H1 (cell line): ENCODE results near the gene CYBA. TPM values are rescaled to one million over a fixed set of nuclear protein-coding genes. Genes with fewer than 3 reads are reported as not detected.

Experiments
- CTCF ChIA-PET: fragments of 300-600 bp; sonication (Branson Sonifier 250); formaldehyde crosslinking; loops from one replicate; lab custom pipeline; 2021; ENCODE audit not compliant: partially characterized antibody; lab: Charles Lee
- POLR2A ChIA-PET: fragments of 300-600 bp; sonication (Branson Sonifier 250); formaldehyde crosslinking; loops from one replicate; lab custom pipeline; 2021; ENCODE audit warnings: inconsistent platforms; ENCODE audit not compliant: partially characterized antibody; lab: Charles Lee
- DNase-seq, 2 experiments: peaks; one replicate each; pipeline versions ENCODE4 v3.0.0 to v3.0.0-alpha.2; 2010 to 2022; ENCODE audit warnings: low spot score in 2 of 2, low read depth in 1 of 2, mixed read lengths in 1 of 2
- FAIRE-seq: peaks from 2 replicates; lab custom pipeline; 2011; peaks lifted over from hg19 to GRCh38; lab: Jason Lieb, UNC
- H2AFZ ChIP-seq: 2 replicates; pipeline ENCODE4 v1.8.1; 2012; ENCODE audit warnings: low read length, inconsistent platforms
- H2AK5ac ChIP-seq: 2 replicates; pipeline ENCODE4 v1.6.1; 2013; ENCODE audit warnings: low read depth, low read length
- H2BK120ac ChIP-seq: replicated peaks from 2 replicates; pipeline ENCODE3; 2013; ENCODE audit warnings: low read depth, low read length, inconsistent platforms
- H2BK12ac ChIP-seq: 2 replicates; pipeline ENCODE4 v1.6.1; 2013; ENCODE audit warnings: low read depth, low read length
- H2BK15ac ChIP-seq: 2 replicates; pipeline ENCODE4 v1.6.1; 2013; ENCODE audit warnings: low read length
- H2BK20ac ChIP-seq: 2 replicates; pipeline ENCODE4 v1.6.1; 2013; ENCODE audit warnings: low read length
- H2BK5ac ChIP-seq: 2 replicates; pipeline ENCODE4 v1.6.1; 2013; ENCODE audit warnings: low read depth, low read length
- H3K14ac ChIP-seq: 2 replicates; pipeline ENCODE4 v1.6.1; 2013; ENCODE audit warnings: inconsistent platforms; ENCODE audit not compliant: insufficient read length
- H3K18ac ChIP-seq: 2 replicates; pipeline ENCODE4 v1.6.1; 2013; ENCODE audit warnings: low read length; ENCODE audit errors: extremely low read depth
- H3K23ac ChIP-seq: 2 replicates; pipeline ENCODE4 v1.6.1; 2013; ENCODE audit warnings: inconsistent platforms; ENCODE audit not compliant: insufficient read length
- H3K23me2 ChIP-seq: 2 replicates; pipeline ENCODE4 v1.6.1; 2013; ENCODE audit warnings: low read depth, low read length
- H3K27ac ChIP-seq: 2 replicates; pipeline ENCODE4 v1.6.1; 2011; ENCODE audit warnings: low read depth, low read length, inconsistent platforms
- H3K27me3 ChIP-seq, 4 experiments: replicated peaks in 1 of 4; 1 replicate in 1 of 4; 2 replicates in 3 of 4; pipeline versions ENCODE4 v1.6.1 to v1.8.1; 2011 to 2013; ENCODE audit warnings: low read length in 3 of 4, mild to moderate bottlenecking in 3 of 4, inconsistent platforms in 2 of 4, mixed read lengths in 2 of 4, moderate library complexity in 1 of 4; ENCODE audit not compliant: control insufficient read depth in 3 of 4, insufficient read depth in 3 of 4; ENCODE audit errors: extremely low read depth in 1 of 4
- H3K36me3 ChIP-seq, 4 experiments: 2 replicates each; pipeline versions ENCODE4 v1.6.1 to v1.8.1; 2011 to 2013; ENCODE audit warnings: mild to moderate bottlenecking in 4 of 4, low read length in 3 of 4, moderate library complexity in 2 of 4, control low read depth in 1 of 4, inconsistent platforms in 1 of 4; ENCODE audit not compliant: insufficient read depth in 4 of 4, control insufficient read depth in 2 of 4
- H3K4ac ChIP-seq: replicated peaks from 2 replicates; pipeline ENCODE3; 2013; ENCODE audit warnings: low read length, low read depth, mixed read lengths, inconsistent platforms; ENCODE audit not compliant: insufficient read length
- H3K4me1 ChIP-seq, 4 experiments: replicated peaks in 1 of 4; 1 replicate in 1 of 4; 2 replicates in 3 of 4; pipeline versions ENCODE4 v1.6.1 to v1.8.1; 2011 to 2013; ENCODE audit warnings: low read length in 3 of 4, inconsistent platforms in 2 of 4, mixed read lengths in 1 of 4; ENCODE audit not compliant: insufficient read depth in 4 of 4, control insufficient read depth in 3 of 4
- H3K4me2 ChIP-seq, 2 experiments: 2 replicates each; pipeline versions ENCODE4 v1.6.1 to v1.8.1; 2011 to 2013; ENCODE audit warnings: low read depth in 2 of 2, low read length in 2 of 2, control low read depth in 1 of 2, inconsistent platforms in 1 of 2, mild to moderate bottlenecking in 1 of 2; ENCODE audit not compliant: insufficient read depth in 1 of 2
- H3K4me3 ChIP-seq, 4 experiments: fragments of 200-600, 300-600 bp in 1 of 4; sonication (generic), shearing (Covaris generic), sonication (Bioruptor Twin) in 1 of 4; 2 replicates each; pipeline versions ENCODE4 v1.5.1 to v1.8.1; 2011 to 2016; ENCODE audit warnings: low read length in 4 of 4, low read depth in 3 of 4, control low read depth in 2 of 4, inconsistent platforms in 2 of 4, mild to moderate bottlenecking in 2 of 4, mixed read lengths in 1 of 4, moderate library complexity in 1 of 4; ENCODE audit not compliant: insufficient read depth in 2 of 4; ENCODE audit errors: extremely low read depth in 1 of 4
- H3K56ac ChIP-seq: replicated peaks from 2 replicates; pipeline ENCODE3; 2013; ENCODE audit warnings: low read depth, mild to moderate bottlenecking, mixed read lengths, low read length, inconsistent platforms; ENCODE audit not compliant: insufficient read length
- H3K79me1 ChIP-seq: 2 replicates; pipeline ENCODE4 v1.6.1; 2013; ENCODE audit warnings: low read depth, low read length, control low read depth
- H3K79me2 ChIP-seq, 2 experiments: 2 replicates each; pipeline versions ENCODE4 v1.6.1 to v1.8.1; 2012 to 2013; ENCODE audit warnings: low read length in 2 of 2, mild to moderate bottlenecking in 2 of 2, inconsistent platforms in 1 of 2; ENCODE audit not compliant: insufficient read depth in 2 of 2, control insufficient read depth in 1 of 2
- H3K9ac ChIP-seq, 4 experiments: replicated peaks in 1 of 4; 1 replicate in 1 of 4; 2 replicates in 3 of 4; pipeline versions ENCODE4 v1.6.1 to v1.8.1; 2011 to 2013; ENCODE audit warnings: low read depth in 3 of 4, low read length in 3 of 4, control low read depth in 2 of 4, mild to moderate bottlenecking in 2 of 4, moderate library complexity in 2 of 4, inconsistent platforms in 1 of 4; ENCODE audit errors: extremely low read depth in 1 of 4
- H3K9me3 ChIP-seq, 2 experiments: 2 replicates each; pipeline versions ENCODE4 v1.6.1 to v1.8.1; 2012 to 2013; ENCODE audit warnings: mild to moderate bottlenecking in 2 of 2, moderate library complexity in 2 of 2, control low read depth in 1 of 2, inconsistent platforms in 1 of 2, low read depth in 1 of 2, low read length in 1 of 2, mixed read lengths in 1 of 2; ENCODE audit not compliant: insufficient read depth in 2 of 2
- H4K20me1 ChIP-seq, 2 experiments: replicated peaks in 1 of 2; 2 replicates each; pipeline versions ENCODE3 to v1.8.1; 2011 to 2013; ENCODE audit warnings: inconsistent platforms in 2 of 2, low read length in 2 of 2, mild to moderate bottlenecking in 1 of 2; ENCODE audit not compliant: insufficient read depth in 2 of 2, control insufficient read depth in 1 of 2
- H4K5ac ChIP-seq: 2 replicates; pipeline ENCODE4 v1.6.1; 2013; ENCODE audit warnings: low read length, low read depth, mixed read lengths, inconsistent platforms; ENCODE audit not compliant: insufficient read length
- H4K8ac ChIP-seq: 2 replicates; pipeline ENCODE4 v1.8.0; 2013; ENCODE audit warnings: mild to moderate bottlenecking, moderate library complexity, low read length, inconsistent platforms; ENCODE audit not compliant: insufficient read depth; ENCODE audit errors: extremely low read depth
- H4K91ac ChIP-seq: replicated peaks from 2 replicates; pipeline ENCODE3; 2013; ENCODE audit warnings: low read length, mixed read lengths, inconsistent platforms; ENCODE audit not compliant: insufficient read length
- BACH1 ChIP-seq: IDR thresholded peaks from 2 replicates; pipeline ENCODE4 v1.6.1; 2012; ENCODE audit warnings: low read length, improper control_type of control experiment
- CHD2 ChIP-seq: IDR thresholded peaks from 2 replicates; pipeline ENCODE4 v1.6.1; 2012; ENCODE audit warnings: low read length, improper control_type of control experiment
- EP300 ChIP-seq, 2 experiments: IDR thresholded peaks; 1 replicate in 1 of 2; 2 replicates in 1 of 2; pipeline ENCODE4 v1.6.1; 2011 to 2012; ENCODE audit warnings: low read depth in 2 of 2, low read length in 2 of 2, mild to moderate bottlenecking in 2 of 2, borderline replicate concordance in 1 of 2, inconsistent platforms in 1 of 2, moderate library complexity in 1 of 2
- EZH2 ChIP-seq: fragments of 200-600 bp; sonication (generic); IDR thresholded peaks from 2 replicates; pipeline ENCODE4 v1.7.1; 2012; ENCODE audit warnings: low read depth, mild to moderate bottlenecking, moderate library complexity, low read length, inconsistent platforms; ENCODE audit not compliant: severe bottlenecking
- HDAC6 ChIP-seq: IDR thresholded peaks from one replicate; pipeline ENCODE4 v1.7.1; 2012; ENCODE audit warnings: low read depth, mild to moderate bottlenecking, inconsistent platforms, low read length, moderate library complexity
- KDM4A ChIP-seq: IDR thresholded peaks from one replicate; pipeline ENCODE4 v1.7.1; 2012; ENCODE audit warnings: low read depth, mild to moderate bottlenecking, moderate library complexity, low read length, inconsistent platforms; ENCODE audit not compliant: severe bottlenecking
- POLR2A ChIP-seq, 2 experiments: IDR thresholded peaks; 1 replicate in 1 of 2; 2 replicates in 1 of 2; pipeline ENCODE4 v1.6.1; 2011; ENCODE audit warnings: low read depth in 2 of 2, low read length in 2 of 2, mild to moderate bottlenecking in 2 of 2; ENCODE audit errors: control extremely low read depth in 1 of 2
- POLR2AphosphoS5 ChIP-seq: IDR thresholded peaks from 2 replicates; pipeline ENCODE4 v1.6.1; 2011; ENCODE audit warnings: low read depth, low read length
- RAD21 ChIP-seq, 2 experiments: IDR thresholded peaks in 1 of 2; conservative IDR thresholded peaks in 1 of 2; 2 replicates each; pipeline ENCODE4 v1.6.1; 2011; ENCODE audit warnings: low read depth in 2 of 2, low read length in 2 of 2, improper control_type of control experiment in 1 of 2, inconsistent platforms in 1 of 2, mild to moderate bottlenecking in 1 of 2, moderate library complexity in 1 of 2
- RBBP5 ChIP-seq: IDR thresholded peaks from 2 replicates; pipeline ENCODE4 v1.7.1; 2012; ENCODE audit warnings: low read depth, mild to moderate bottlenecking, inconsistent platforms, low read length, moderate library complexity, borderline replicate concordance
- RNF2 ChIP-seq: fragments of 200-900, 300-1000 bp; sonication (generic); IDR thresholded peaks from 2 replicates; pipeline ENCODE4 v1.7.1; 2016; ENCODE audit warnings: borderline replicate concordance, low read depth, mild to moderate bottlenecking, antibody characterized with exemption, low read length; ENCODE audit not compliant: poor library complexity, severe bottlenecking; ENCODE audit errors: missing control alignments
- SRF ChIP-seq: IDR thresholded peaks from 2 replicates; pipeline ENCODE4 v1.6.1; 2011; ENCODE audit warnings: mild to moderate bottlenecking, low read depth, low read length, moderate library complexity
- WGBS, 2 experiments: shearing (Covaris generic) in 1 of 2; methylation state at CpG; one replicate each; pipeline versions ENCODE4 v1.1.6 to v1.1.7; 2013 to 2015; ENCODE audit warnings: low lambda C conversion rate in 2 of 2, mixed read lengths in 2 of 2, inconsistent platforms in 1 of 2, low coverage in 1 of 2, missing lambda C conversion rate in 1 of 2; ENCODE audit not compliant: insufficient replicate concordance in 2 of 2, insufficient coverage in 1 of 2, insufficient read length in 1 of 2; ENCODE audit errors: extremely low coverage in 1 of 2, missing lambda C conversion rate in 1 of 2; 5-methylcytosine and 5-hydroxymethylcytosine counted together
- polyA plus RNA-seq, 7 experiments: library from polyadenylated mRNA; depleted of rRNA in 3 of 7; stranded (reverse) in 5 of 7; unstranded in 2 of 7; fragments of >200 nt in 5 of 7; fragments of 200-250 nt in 2 of 7; gene quantifications; 1 replicate in 5 of 7; 2 replicates in 1 of 7; 4 replicates in 1 of 7; pipeline versions ENCODE4 v1.2.1 to v1.2.3, GENCODE V29; 2011 to 2013; ENCODE audit warnings: missing spikeins in 2 of 7, mixed read lengths in 2 of 7
- total RNA-seq: library from RNA; stranded (reverse); fragmentation: NEBNext Ultra II Directional; extraction: Animal tissue kit (Norgen Biotek cat#: 25700); gene quantifications from 2 replicates; pipeline ENCODE4 v1.2.1, GENCODE V29; 2021

The CYBA gene
- total and polyA plus RNA-seq, 2 of the 8 experiments (the other 6 are each of a cell fraction or from before 2014, with no cell fraction given), result 136 to 254 TPM

- Histone ChIP-seq H3K23ac (no peak overlapping the region), H2AK5ac (no peak overlapping the region), H2BK120ac (no peak overlapping the region), H4K8ac (no peak overlapping the region), H3K18ac (no peak overlapping the region), H3K79me1 (peaks cover 3% of the 10 kb centered on the region), H3K36me3 (peaks cover 17 to 52% (median 36%) of the 10 kb centered on the region in 4 experiments), H4K5ac (no peak overlapping the region), H3K9ac (no peak overlapping the region), H3K27ac (no peak overlapping the region), H3K9me3 (no peaks in the 10 kb centered on the region), H3K14ac (no peak overlapping the region), H2BK15ac (no peak overlapping the region), H3K4me2 (no peak overlapping the region), H4K91ac (no peak overlapping the region), H2AFZ (no peak overlapping the region), H3K56ac (no peak overlapping the region), H3K4me3 (no peak overlapping the region), H3K23me2 (no peaks in the 10 kb centered on the region), H4K20me1 (peaks cover 7 to 16% of the 10 kb centered on the region in 2 experiments), H3K79me2 (peaks cover 0 to under 1% of the 10 kb centered on the region in 2 experiments; a peak in 1 of 4 replicates), H2BK12ac (no peak overlapping the region), H3K4me1 (peaks cover 0 to 3% (median 0%) of the 10 kb centered on the region in 4 experiments; a peak in 3 of 7 replicates), H3K27me3 (no peaks in the 10 kb centered on the region), H2BK20ac (no peak overlapping the region), H3K4ac (no peak overlapping the region), H2BK5ac (no peak overlapping the region)
- POLR2A ChIA-PET, result interaction anchor here (0.6 to 1.5 kb wide), 4 partner anchors 8 to 37 kb away, joined by 3 to 5 read pairs (median 3); partner anchors contain the start of gene IL17C
- CTCF ChIA-PET, result interaction anchor here (0.8 to 1.6 kb wide), 7 partner anchors 8 to 32 kb away, joined by 3 to 5 read pairs (median 3); no protein-coding TSS in a partner anchor
- no peak for DNase-seq
- 84% methylated on average over 9 of the region's 9 CpGs; no CpG with 5 or more reads in 1 of the 2 experiments for WGBS, 2 experiments
- FAIRE-seq, result no peak
- no peak for TF ChIP-seq KDM4A
- TF ChIP-seq EP300 (IDR thresholded peaks at IDR 0.05; ENCODE audit: borderline replicate concordance in 1 of 2, low read depth in 2 of 2, low read length in 2 of 2), result no peak
- no peak for TF ChIP-seq RBBP5
- TF ChIP-seq POLR2A (IDR thresholded peaks at IDR 0.05; ENCODE audit: control extremely low read depth in 1 of 2, low read depth in 2 of 2, low read length in 2 of 2), result no peak
- TF ChIP-seq BACH1, result no peak
- no peak for TF ChIP-seq HDAC6
- TF ChIP-seq RNF2, result no peak
- TF ChIP-seq RAD21 (IDR thresholded peaks at IDR 0.05 in 1 of 2, conservative IDR thresholded peaks at IDR 0.05 in 1 of 2; ENCODE audit: low read depth in 2 of 2, low read length in 2 of 2), result no peak
- no peak for TF ChIP-seq SRF
- no peak for TF ChIP-seq EZH2
- TF ChIP-seq POLR2AphosphoS5, result no peak
- TF ChIP-seq CHD2, result no peak
These were observed 49.4 kb downstream of the CYBA start for GRCh38 chr16:88601313-88602036.
